Ovary (tissue), 3 donors: ENCODE measurements around the gene TMEM184A.

Experiments
- CTCF ChIP-seq, 3 donors: fragments of 450-650 bp in 2 of 3; fragments of 200-600 bp in 1 of 3; IDR thresholded peaks; one replicate each; pipeline versions ENCODE4 v1.5.1 to v1.8.0; 2016 to 2022; ENCODE audit warnings: antibody characterized with exemption in 3 of 3, mild to moderate bottlenecking in 1 of 3
- POLR2A ChIP-seq: fragments of 450-650 bp; IDR thresholded peaks from one replicate; pipeline ENCODE4 v1.6.1; 2017; ENCODE audit warnings: antibody characterized with exemption, mild to moderate bottlenecking, moderate library complexity
- donor health status: DM: no; HTN: no; CAD: no.

- no peak for TF ChIP-seq CTCF (IDR thresholded peaks at IDR 0.05)
- TF ChIP-seq POLR2A: no peak
These were observed 39.6 kb upstream of the TMEM184A start for GRCh38 chr7:1595636-1596035.
